IMR-90 (cell line): ENCODE results near the gene LRRC47. TPM values are rescaled to one million over a fixed set of nuclear protein-coding genes. Genes with fewer than 3 reads are reported as not detected.

Source experiments
- ATAC-seq: fragments of 200-7000 bp; cut with Tn5 transposase; 2 replicates; pipeline ENCODE4 v1.9.1; 2020; ENCODE audit warnings: low read depth, mild to moderate bottlenecking, moderate library complexity
- BruUV-seq: library from RNA; stranded (reverse); fragments of 400-500 nt; replicated peaks from 2 replicates; lab custom pipeline; 2021; lab: Mats Ljungman, UMichigan
- CTCF ChIA-PET: fragments of 300-600 bp; formaldehyde crosslinking; extraction: SDS; loops from one replicate; lab custom pipeline; 2021; ENCODE audit warnings: antibody characterized with exemption; lab: Yijun Ruan, JAX
- POLR2A ChIA-PET: fragments of 300-600 bp; sonication (Branson Sonifier 250); formaldehyde crosslinking; loops from one replicate; lab custom pipeline; 2022; ENCODE audit warnings: antibody characterized with exemption; ENCODE audit not compliant: unreplicated experiment; lab: Charles Lee
- DNase-seq: peaks from one replicate; pipeline ENCODE4 v3.0.0; 2013
- H2AFZ ChIP-seq: replicated peaks from 2 replicates; pipeline ENCODE3; 2013; ENCODE audit warnings: low read length, mild to moderate bottlenecking; ENCODE audit not compliant: poor library complexity
- H2AK5ac ChIP-seq: 2 replicates; pipeline ENCODE4 v1.6.1; 2013; ENCODE audit warnings: low read depth, low read length, inconsistent platforms
- H2AK9ac ChIP-seq: replicated peaks from 2 replicates; pipeline ENCODE3; 2013; ENCODE audit warnings: mild to moderate bottlenecking, low read depth, low read length, moderate library complexity; ENCODE audit not compliant: poor library complexity
- H2BK120ac ChIP-seq: 2 replicates; pipeline ENCODE4 v1.6.1; 2013; ENCODE audit warnings: low read depth, low read length, inconsistent platforms
- H2BK15ac ChIP-seq: 3 replicates; pipeline ENCODE4 v1.6.1; 2013; ENCODE audit warnings: low read depth, low read length, inconsistent platforms
- H2BK20ac ChIP-seq: 2 replicates; pipeline ENCODE4 v1.6.1; 2013; ENCODE audit warnings: low read depth, mild to moderate bottlenecking, inconsistent platforms, low read length, moderate library complexity
- H2BK5ac ChIP-seq: 2 replicates; pipeline ENCODE4 v1.6.1; 2013; ENCODE audit warnings: mild to moderate bottlenecking, low read depth, low read length, inconsistent platforms; ENCODE audit not compliant: poor library complexity, severe bottlenecking
- H3K14ac ChIP-seq: replicated peaks from 2 replicates; pipeline ENCODE4 v1.6.1; 2013; ENCODE audit warnings: low read depth, low read length, inconsistent platforms
- H3K18ac ChIP-seq: 2 replicates; pipeline ENCODE4 v1.6.1; 2013; ENCODE audit warnings: low read depth, low read length, control low read depth
- H3K23ac ChIP-seq: 2 replicates; pipeline ENCODE4 v1.6.1; 2013; ENCODE audit warnings: low read depth, low read length, inconsistent platforms
- H3K27ac ChIP-seq: 2 replicates; pipeline ENCODE4 v1.5.1; 2013; ENCODE audit warnings: mild to moderate bottlenecking, control low read depth, low read length; ENCODE audit not compliant: insufficient read depth
- H3K27me3 ChIP-seq: 2 replicates; pipeline ENCODE4 v1.6.1; 2013; ENCODE audit warnings: low read length; ENCODE audit not compliant: control insufficient read depth, insufficient read depth
- H3K36me3 ChIP-seq: 2 replicates; pipeline ENCODE4 v1.6.1; 2013; ENCODE audit warnings: low read length, mixed read lengths; ENCODE audit not compliant: control insufficient read depth, insufficient read depth
- H3K4ac ChIP-seq: 2 replicates; pipeline ENCODE4 v1.6.1; 2013; ENCODE audit warnings: low read depth, low read length, inconsistent platforms
- H3K4me1 ChIP-seq: 2 replicates; pipeline ENCODE4 v1.6.1; 2013; ENCODE audit warnings: low read length, mixed read lengths; ENCODE audit not compliant: control insufficient read depth, insufficient read depth
- H3K4me2 ChIP-seq: 2 replicates; pipeline ENCODE4 v1.6.1; 2013; ENCODE audit warnings: low read depth, mild to moderate bottlenecking, control low read depth, low read length, moderate library complexity
- H3K4me3 ChIP-seq: 2 replicates; pipeline ENCODE4 v1.5.1; 2013; ENCODE audit warnings: low read depth, mild to moderate bottlenecking, control low read depth, low read length, moderate library complexity; ENCODE audit not compliant: insufficient read depth
- H3K56ac ChIP-seq: 2 replicates; pipeline ENCODE4 v1.6.1; 2013; ENCODE audit warnings: low read length, inconsistent platforms; ENCODE audit not compliant: insufficient read depth; ENCODE audit errors: extremely low read depth
- H3K79me1 ChIP-seq, 2 experiments: 2 replicates each; pipeline ENCODE4 v1.6.1; 2013; ENCODE audit warnings: low read length in 2 of 2, inconsistent platforms in 1 of 2, low read depth in 1 of 2
- H3K9ac ChIP-seq: 2 replicates; pipeline ENCODE4 v1.6.1; 2013; ENCODE audit warnings: low read depth, low read length, control low read depth
- H3K9me1 ChIP-seq: 2 replicates; pipeline ENCODE4 v1.6.1; 2013; ENCODE audit warnings: low read length, inconsistent platforms; ENCODE audit not compliant: insufficient read depth
- H3K9me3 ChIP-seq: 2 replicates; pipeline ENCODE4 v1.6.1; 2013; ENCODE audit warnings: low read length; ENCODE audit not compliant: control insufficient read depth, insufficient read depth
- H4K20me1 ChIP-seq: 2 replicates; pipeline ENCODE4 v1.6.1; 2013; ENCODE audit warnings: low read length, inconsistent platforms; ENCODE audit not compliant: insufficient read depth
- H4K5ac ChIP-seq: 2 replicates; pipeline ENCODE4 v1.6.1; 2013; ENCODE audit warnings: mild to moderate bottlenecking, low read depth, low read length, control low read depth
- H4K8ac ChIP-seq, 2 experiments: 2 replicates each; pipeline ENCODE4 v1.6.1; 2013; ENCODE audit warnings: low read depth in 2 of 2, low read length in 2 of 2, control low read depth in 1 of 2, inconsistent platforms in 1 of 2
- H4K91ac ChIP-seq: 2 replicates; pipeline ENCODE4 v1.6.1; 2013; ENCODE audit warnings: low read depth, low read length, inconsistent platforms; ENCODE audit not compliant: insufficient read depth
- BHLHE40 ChIP-seq: fragments of 150-350 bp; IDR thresholded peaks from 2 replicates; pipeline ENCODE4 v1.6.1; 2016; ENCODE audit warnings: mild to moderate bottlenecking, low read depth, low read length
- CEBPB ChIP-seq: IDR thresholded peaks from 2 replicates; pipeline ENCODE4 v1.6.1; 2012; ENCODE audit warnings: low read depth, low read length, improper control_type of control experiment
- CHD1 ChIP-seq: IDR thresholded peaks from 2 replicates; pipeline ENCODE4 v1.6.1; 2012; ENCODE audit warnings: low read depth, low read length, improper control_type of control experiment
- CTCF ChIP-seq: conservative IDR thresholded peaks from 2 replicates; pipeline ENCODE4 v1.5.1; 2012; ENCODE audit warnings: mild to moderate bottlenecking, low read depth, low read length, improper control_type of control experiment
- FOS ChIP-seq: fragments of 150-350 bp; IDR thresholded peaks from 2 replicates; pipeline ENCODE4 v1.6.1; 2016; ENCODE audit warnings: low read depth, low read length
- MAFK ChIP-seq: IDR thresholded peaks from 2 replicates; pipeline ENCODE4 v1.6.1; 2012; ENCODE audit warnings: low read depth, low read length, improper control_type of control experiment
- MAZ ChIP-seq: IDR thresholded peaks from 2 replicates; pipeline ENCODE4 v1.6.1; 2012; ENCODE audit warnings: low read depth, mild to moderate bottlenecking, low read length, improper control_type of control experiment, moderate library complexity, borderline replicate concordance
- MXI1 ChIP-seq: IDR thresholded peaks from 2 replicates; pipeline ENCODE4 v1.6.1; 2012; ENCODE audit warnings: low read depth, mild to moderate bottlenecking, low read length, moderate library complexity, borderline replicate concordance
- NFE2L2 ChIP-seq: fragments of 150-350 bp; IDR thresholded peaks from 2 replicates; pipeline ENCODE4 v1.6.1; 2016; ENCODE audit warnings: low read depth, mild to moderate bottlenecking, low read length
- POLR2A ChIP-seq: IDR thresholded peaks from 2 replicates; pipeline ENCODE4 v1.6.1; 2012; ENCODE audit warnings: mild to moderate bottlenecking, low read depth, low read length
- RAD21 ChIP-seq: IDR thresholded peaks from 2 replicates; pipeline ENCODE4 v1.6.1; 2012; ENCODE audit warnings: low read length, improper control_type of control experiment
- RCOR1 ChIP-seq: IDR thresholded peaks from 2 replicates; pipeline ENCODE4 v1.6.1; 2012; ENCODE audit warnings: mild to moderate bottlenecking, low read length, improper control_type of control experiment; ENCODE audit not compliant: insufficient replicate concordance
- RFX5 ChIP-seq: IDR thresholded peaks from 2 replicates; pipeline ENCODE4 v1.8.0; 2012; ENCODE audit warnings: low read depth, mild to moderate bottlenecking, low read length, moderate library complexity
- SMC3 ChIP-seq: fragments of 150-350 bp; IDR thresholded peaks from 2 replicates; pipeline ENCODE4 v1.6.1; 2016; ENCODE audit warnings: low read depth, mild to moderate bottlenecking, antibody characterized with exemption, low read length, moderate library complexity
- WGBS, 2 experiments: methylation state at CpG; one replicate each; pipeline versions ENCODE4 v1.1.5 to v1.1.7; 2013; ENCODE audit warnings: missing lambda C conversion rate in 2 of 2; ENCODE audit not compliant: insufficient read length in 1 of 2; ENCODE audit errors: extremely low coverage in 2 of 2; 5-methylcytosine and 5-hydroxymethylcytosine counted together
- dilution Hi-C: fragments of 300-500 bp; cut with HindIII; formaldehyde crosslinking; loops from one replicate; pipeline ENCODE4 v1.14.3; 2018; ENCODE audit warnings: low sequenced_read_pairs; ENCODE audit not compliant: unreplicated experiment
- in situ Hi-C: fragments of 300-500 bp; cut with MboI; formaldehyde crosslinking; loops from 3 replicates; pipeline ENCODE4 v1.14.3; 2019; ENCODE audit warnings: low sequenced_read_pairs, inconsistent platforms, mixed read lengths
- intact Hi-C: fragments of 100-400 bp; cut with micrococcal nuclease; formaldehyde crosslinking; loops from 2 replicates; pipeline ENCODE4 v1.10.0; 2022
- polyA plus RNA-seq, 3 experiments: library from polyadenylated mRNA; depleted of rRNA; stranded (reverse); fragments of >200 nt; gene quantifications; 2 replicates each; pipeline ENCODE4 v1.2.3, GENCODE V29; 2012; ENCODE audit warnings: low replicate concordance in 1 of 3
- total RNA-seq: library from RNA; depleted of rRNA; stranded (reverse); fragments of >200 nt; gene quantifications from 2 replicates; pipeline ENCODE4 v1.2.3, GENCODE V29; 2012
- TF ChIP-seq, protein P1 (sequence below): fragments of 150-350 bp; IDR thresholded peaks from 2 replicates; pipeline ENCODE4 v1.6.1; 2016; ENCODE audit warnings: low read depth, mild to moderate bottlenecking, low read length, moderate library complexity, borderline replicate concordance
- TF ChIP-seq, protein P2 (sequence below): fragments of 150-350 bp; IDR thresholded peaks from 2 replicates; pipeline ENCODE4 v1.6.1; 2017; ENCODE audit warnings: mild to moderate bottlenecking, antibody characterized with exemption, low read length, low read depth

Gene LRRC47
- total and polyA plus RNA-seq, 2 of the 4 experiments (the other 2 are of a cell fraction) = 15.2 to 19.7 TPM

- BruUV-seq = no TSS peak
- ATAC-seq (no peak), DNase-seq (no peak)
- Histone ChIP-seq H4K8ac (no peak overlapping the region), H2BK5ac (no peak overlapping the region), H3K9me1 (no peaks in the 10 kb centered on the region), H2AK5ac (no peak overlapping the region), H3K4me3 (no peak overlapping the region), H4K5ac (no peak overlapping the region), H3K9me3 (no peaks in the 10 kb centered on the region), H3K9ac (no peak overlapping the region), H3K4me2 (no peak overlapping the region), H3K79me1 (no peaks in the 10 kb centered on the region), H4K91ac (no peak overlapping the region), H3K27ac (no peak overlapping the region), H4K20me1 (no peaks in the 10 kb centered on the region), H2BK20ac (no peak overlapping the region), H3K4me1 (no peaks in the 10 kb centered on the region), H3K18ac (no peak overlapping the region), H3K14ac (no peak overlapping the region), H2AFZ (no peak overlapping the region), H3K4ac (no peak overlapping the region), H3K56ac (no peak overlapping the region), H2AK9ac (no peak overlapping the region), H3K27me3 (no peaks in the 10 kb centered on the region), H3K36me3 (no peaks in the 10 kb centered on the region), H2BK120ac (no peak overlapping the region), H2BK15ac (no peak overlapping the region), H3K23ac (no peak overlapping the region)
- TF ChIP-seq, protein P1, sequence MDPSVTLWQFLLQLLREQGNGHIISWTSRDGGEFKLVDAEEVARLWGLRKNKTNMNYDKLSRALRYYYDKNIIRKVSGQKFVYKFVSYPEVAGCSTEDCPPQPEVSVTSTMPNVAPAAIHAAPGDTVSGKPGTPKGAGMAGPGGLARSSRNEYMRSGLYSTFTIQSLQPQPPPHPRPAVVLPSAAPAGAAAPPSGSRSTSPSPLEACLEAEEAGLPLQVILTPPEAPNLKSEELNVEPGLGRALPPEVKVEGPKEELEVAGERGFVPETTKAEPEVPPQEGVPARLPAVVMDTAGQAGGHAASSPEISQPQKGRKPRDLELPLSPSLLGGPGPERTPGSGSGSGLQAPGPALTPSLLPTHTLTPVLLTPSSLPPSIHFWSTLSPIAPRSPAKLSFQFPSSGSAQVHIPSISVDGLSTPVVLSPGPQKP = no peak
- TF ChIP-seq MAFK (no peak), FOS (no peak), RFX5 (no peak), RCOR1 (no peak), NFE2L2 (no peak), BHLHE40 (no peak), CEBPB (no peak), CTCF (no peak), POLR2A (no peak), RAD21 (no peak), MXI1 (no peak), CHD1 (no peak), SMC3 (no peak), MAZ (no peak)
- TF ChIP-seq, protein P2, sequence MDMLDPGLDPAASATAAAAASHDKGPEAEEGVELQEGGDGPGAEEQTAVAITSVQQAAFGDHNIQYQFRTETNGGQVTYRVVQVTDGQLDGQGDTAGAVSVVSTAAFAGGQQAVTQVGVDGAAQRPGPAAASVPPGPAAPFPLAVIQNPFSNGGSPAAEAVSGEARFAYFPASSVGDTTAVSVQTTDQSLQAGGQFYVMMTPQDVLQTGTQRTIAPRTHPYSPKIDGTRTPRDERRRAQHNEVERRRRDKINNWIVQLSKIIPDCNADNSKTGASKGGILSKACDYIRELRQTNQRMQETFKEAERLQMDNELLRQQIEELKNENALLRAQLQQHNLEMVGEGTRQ = no peak
- intact Hi-C loops = no loop called here
- dilution Hi-C loops = no loop called here
- ChIA-PET POLR2A (no interaction called here), CTCF (no interaction called here)
- in situ Hi-C loops = no loop called here
- WGBS, 2 experiments = no CpG with 5 or more reads among the region's 5 CpGs
Measured at GRCh38 chr1:3807769-3808168, 11.5 kb upstream of the LRRC47 start.
